Neutrophil (primary cell): ENCODE results near the gene EID2.

Experiments used
- H3K27ac ChIP-seq: fragments of 200-600 bp; sonication (generic); 2 replicates; pipeline ENCODE4 v1.5.1; 2016; ENCODE audit warnings: mild to moderate bottlenecking, moderate library complexity
- H3K27me3 ChIP-seq: fragments of 200-600 bp; sonication (generic); 2 replicates; pipeline ENCODE4 v1.6.0; 2016; ENCODE audit warnings: mild to moderate bottlenecking
- H3K36me3 ChIP-seq: fragments of 200-600 bp; sonication (generic); 2 replicates; pipeline ENCODE4 v1.5.1; 2017
- H3K4me1 ChIP-seq, 2 experiments: fragments of 200-600 bp in 1 of 2; sonication (generic) in 1 of 2; 1 replicate in 1 of 2; 2 replicates in 1 of 2; pipeline versions ENCODE4 v1.5.1 to v1.6.1; 2013 to 2016; ENCODE audit warnings: low read depth in 1 of 2, low read length in 1 of 2, mild to moderate bottlenecking in 1 of 2, moderate library complexity in 1 of 2; ENCODE audit not compliant: control insufficient read depth in 1 of 2, insufficient read depth in 1 of 2
- H3K4me3 ChIP-seq, 2 experiments: fragments of 200-600 bp in 1 of 2; sonication (generic) in 1 of 2; 1 replicate in 1 of 2; 2 replicates in 1 of 2; pipeline ENCODE4 v1.5.1; 2013 to 2016; ENCODE audit warnings: low read depth in 1 of 2, low read length in 1 of 2, mild to moderate bottlenecking in 1 of 2, moderate library complexity in 1 of 2
- H3K9me3 ChIP-seq: fragments of 200-600 bp; sonication (generic); 2 replicates; pipeline ENCODE4 v1.5.1; 2016
- CTCF ChIP-seq: fragments of 200-600 bp; sonication (generic); IDR thresholded peaks from 2 replicates; pipeline ENCODE4 v1.5.1; 2016; ENCODE audit warnings: antibody characterized with exemption

Gene EID2

DNA sequence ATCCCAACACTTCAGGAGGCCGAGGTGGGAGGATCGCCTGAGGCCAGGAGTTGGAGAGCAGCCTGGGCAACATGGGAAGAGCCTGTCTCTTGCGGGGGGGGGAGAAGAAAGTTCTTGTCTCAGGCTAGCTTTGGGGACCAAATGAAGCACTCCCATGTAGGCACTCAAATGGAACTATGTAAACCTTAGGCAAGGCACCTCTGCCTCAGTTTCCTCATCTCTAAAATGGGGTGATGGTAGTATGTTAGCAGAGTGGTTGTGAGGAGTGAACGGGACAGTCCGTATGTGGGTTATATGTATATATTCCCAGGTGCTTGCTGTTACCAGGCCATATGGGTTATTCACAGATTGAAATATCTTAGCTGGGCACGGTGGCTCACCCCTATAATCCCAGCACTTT is 47.7 kb downstream of the EID2 start:
- Histone ChIP-seq H3K27me3 (peaks cover 23% of the 10 kb centered on the region), H3K27ac (no peak overlapping the region), H3K36me3 (peaks cover 40% of the 10 kb centered on the region), H3K4me1 (no peaks in the 10 kb centered on the region), H3K9me3 (no peaks in the 10 kb centered on the region), H3K4me3 (no peak overlapping the region)
- TF ChIP-seq CTCF = no peak

- H3K9me3 ChIP-seq = no peaks in the 10 kb centered on the region
- no peaks in the 10 kb centered on the region for H3K4me1 ChIP-seq
- H3K4me3 ChIP-seq = no peak overlapping the region
- peaks cover 59% of the 10 kb centered on the region for H3K36me3 ChIP-seq
- H3K27ac ChIP-seq = no peak overlapping the region
- H3K27me3 ChIP-seq = no peaks in the 10 kb centered on the region
- TF ChIP-seq CTCF = no peak
These were observed 50.2 kb downstream of the EID2 start for GRCh38 chr19:39489756-39490155.
